ENCODE measurements around the gene LPP.

DNA sequence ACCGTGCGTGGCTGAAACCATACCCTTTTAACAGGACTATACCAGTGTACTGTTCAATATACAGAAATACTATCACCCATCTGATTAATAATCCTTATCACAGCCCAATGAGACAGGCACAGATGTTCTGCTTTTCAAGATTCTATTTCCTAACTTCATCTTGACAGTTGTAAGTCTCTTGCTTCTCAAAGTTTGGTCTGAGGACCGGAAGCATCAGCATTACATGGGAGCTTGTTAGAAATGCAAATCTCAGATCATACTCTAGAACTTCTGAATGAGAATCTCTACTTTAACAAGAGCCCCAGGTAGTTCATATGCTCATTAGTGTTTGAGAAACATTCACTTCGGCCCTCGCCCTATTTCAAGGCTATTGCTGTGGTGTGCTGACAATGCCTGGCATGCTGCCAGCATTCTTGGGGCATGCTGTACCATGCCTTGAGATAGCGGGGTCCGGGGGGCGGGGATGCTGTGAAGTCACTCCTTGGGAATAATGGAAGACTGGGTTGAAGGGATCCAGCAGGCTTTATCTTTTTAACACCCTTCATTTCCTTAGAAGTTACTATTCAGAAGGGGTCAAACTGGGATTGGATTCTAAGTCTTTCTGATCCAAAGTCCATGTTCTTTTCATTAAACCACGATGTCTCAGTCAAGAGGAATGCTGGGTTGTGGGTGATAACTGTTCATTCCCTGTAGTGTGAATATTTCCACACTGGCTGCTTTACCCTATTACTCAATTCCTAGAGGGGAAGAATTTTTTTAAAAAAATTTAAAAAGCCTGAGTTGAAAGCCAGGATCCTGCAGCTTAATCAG is 194.7 kb downstream of the LPP start:
- TF ChIP-seq POLR2A (IDR thresholded peaks at IDR 0.05; ENCODE audit: low read length) (no peak), GATA1 (IDR thresholded peaks at IDR 0.05; ENCODE audit: low read depth, low read length) (no peak)
